Posterior vena cava (tissue), 2 donors: ENCODE results near the gene CNPY1. TPM values are rescaled to one million over a fixed set of nuclear protein-coding genes. Genes with fewer than 3 reads are reported as not detected.
"Not testable (repeated sequence)": the region's sequence is repeated elsewhere in the genome, so short reads cannot be mapped to it uniquely, and the experiment has no call there.

ENCODE experiments used
- DNase-seq: peaks from one replicate; pipeline ENCODE4 v3.0.0-alpha.2; 2020; ENCODE audit warnings: low spot score
- intact Hi-C, 2 donors: fragments of 100-400 bp; cut with DNase I; formaldehyde crosslinking; loops; one replicate each; pipeline versions ENCODE4 v1.14.1 to v1.14.2; 2022 to 2023
- total RNA-seq, 2 donors: library from RNA; stranded (reverse); fragmentation: NEBNext Ultra II Directional; extraction: Animal tissue kit (Norgen Biotek cat#: 25700); gene quantifications; one replicate each; pipeline ENCODE4 v1.2.1, GENCODE V29; 2021
- donor health status: DM: yes; HTN: yes; CAD: no.
- donor health status: DM: yes; HTN: yes; CAD: no.

Gene CNPY1
- total RNA-seq, 2 donors from 2014 or later, result not detected

- intact Hi-C loops, result not testable (repeated sequence)
- DNase-seq, result peak; percentile 8
Measured at GRCh38 chr7:155562976-155563375, 16.6 kb upstream of the CNPY1 start.

- intact Hi-C loops, result no loop called here
- DNase-seq, result peak; percentile 56
Measured at GRCh38 chr7:155562106-155562505, 15.7 kb upstream of the CNPY1 start.

DNA sequence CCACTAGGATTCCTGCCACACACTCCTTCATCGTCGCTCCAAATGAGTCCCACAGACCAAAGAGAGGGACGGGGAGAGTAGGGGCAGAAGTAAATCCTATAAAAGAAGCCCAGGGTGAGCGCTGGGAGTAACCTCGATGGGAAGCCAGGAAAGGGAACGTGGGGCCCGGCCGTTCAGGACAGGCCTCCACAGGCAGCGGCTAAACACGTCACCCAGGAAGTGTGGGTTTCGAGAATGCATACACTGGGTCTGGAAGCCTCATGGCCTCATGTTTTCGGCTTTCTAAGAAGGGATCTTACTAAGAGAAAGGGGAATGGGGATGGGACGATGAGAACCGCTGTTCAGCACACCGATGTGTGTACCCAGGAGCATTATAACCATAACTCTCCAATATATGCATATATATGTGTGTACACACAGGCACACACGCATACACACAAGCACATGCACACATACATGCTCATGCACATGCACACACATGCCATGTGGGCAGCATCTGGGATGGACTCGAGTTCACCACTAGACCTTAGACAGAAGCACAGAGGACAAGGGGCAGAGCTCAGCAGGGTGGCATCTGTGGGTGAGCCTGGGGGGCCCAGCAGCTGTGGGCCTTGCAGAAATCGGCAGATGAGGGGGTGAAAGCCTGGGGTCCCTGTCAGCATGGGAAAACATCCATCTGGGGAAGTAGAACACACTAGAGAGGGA lies 14.8 kb upstream of the CNPY1 start:
- intact Hi-C loops, result no loop called here
- DNase-seq, result peak; percentile 50

GRCh38 chr7:155560196-155560885 lies 14.0 kb upstream of the CNPY1 start:
- intact Hi-C loops, result no loop called here
- DNase-seq, result peak; percentile 66

DNA sequence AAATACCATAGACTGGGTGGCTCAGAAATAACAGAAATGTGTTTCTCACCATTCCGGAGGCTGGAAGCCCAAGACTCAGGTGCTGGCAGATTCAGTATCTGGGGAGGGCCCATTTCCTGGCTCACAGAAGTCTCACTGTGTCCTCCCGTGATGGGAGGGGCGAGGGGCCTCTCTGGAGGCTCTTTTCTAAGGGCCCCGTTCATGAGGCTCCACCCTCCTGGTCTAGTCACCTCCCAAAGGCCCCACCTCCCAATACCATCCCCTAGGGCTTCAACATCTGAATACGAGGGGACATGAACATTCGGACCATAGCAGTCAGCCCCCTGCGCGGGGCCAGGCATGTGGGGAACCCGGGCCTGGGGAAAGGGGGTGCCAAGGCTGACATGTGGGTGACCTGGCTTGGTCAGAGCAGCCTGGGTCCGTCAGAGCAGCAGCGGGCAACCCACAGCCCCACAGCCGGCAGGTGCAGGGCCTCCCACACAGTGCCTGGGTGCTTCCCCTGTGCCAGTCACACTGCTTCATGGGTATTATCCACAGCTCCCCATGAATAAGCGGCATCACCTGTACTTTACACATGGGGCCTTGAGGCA lies 13.3 kb upstream of the CNPY1 start:
- DNase-seq, result peak; percentile 59
- intact Hi-C loops, result no loop called here

- intact Hi-C loops, result no loop called here
- peak; percentile 42 for DNase-seq
Measured at GRCh38 chr7:155558961-155559360, 12.6 kb upstream of the CNPY1 start.

GRCh38 chr7:155558351-155558750 lies 12.0 kb upstream of the CNPY1 start:
- intact Hi-C loops, result no loop called here
- DNase-seq, result peak; percentile 56

GRCh38 chr7:155557778-155558177 lies 11.4 kb upstream of the CNPY1 start:
- intact Hi-C loops, result no loop called here
- peak; percentile 53 for DNase-seq

DNA sequence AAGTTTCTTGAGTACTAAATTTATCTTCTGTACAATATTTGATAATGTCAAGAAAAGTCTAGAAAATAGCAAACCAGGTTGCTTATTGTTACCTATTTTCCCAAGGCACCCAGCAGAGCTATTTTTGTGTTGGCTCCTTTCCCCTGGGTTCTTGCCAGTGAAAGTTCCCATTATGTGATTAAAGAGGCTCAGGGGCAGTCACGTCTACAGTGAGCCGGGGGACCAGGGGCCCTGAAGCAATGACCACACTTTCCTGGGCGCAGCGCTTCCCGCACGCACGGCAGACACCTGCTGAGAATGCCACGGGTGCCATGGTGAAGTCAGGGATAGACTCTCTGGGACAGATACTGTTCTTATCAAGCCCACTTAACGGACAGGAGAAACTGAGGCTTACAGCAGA lies 10.4 kb upstream of the CNPY1 start:
- intact Hi-C loops, result no loop called here
- DNase-seq, result no peak

GRCh38 chr7:155555116-155555695 lies 8.8 kb upstream of the CNPY1 start:
- no peak for DNase-seq
- intact Hi-C loops, result no loop called here

- intact Hi-C loops, result no loop called here
- no peak for DNase-seq
Measured at GRCh38 chr7:155553871-155554270, 7.5 kb upstream of the CNPY1 start.

DNA sequence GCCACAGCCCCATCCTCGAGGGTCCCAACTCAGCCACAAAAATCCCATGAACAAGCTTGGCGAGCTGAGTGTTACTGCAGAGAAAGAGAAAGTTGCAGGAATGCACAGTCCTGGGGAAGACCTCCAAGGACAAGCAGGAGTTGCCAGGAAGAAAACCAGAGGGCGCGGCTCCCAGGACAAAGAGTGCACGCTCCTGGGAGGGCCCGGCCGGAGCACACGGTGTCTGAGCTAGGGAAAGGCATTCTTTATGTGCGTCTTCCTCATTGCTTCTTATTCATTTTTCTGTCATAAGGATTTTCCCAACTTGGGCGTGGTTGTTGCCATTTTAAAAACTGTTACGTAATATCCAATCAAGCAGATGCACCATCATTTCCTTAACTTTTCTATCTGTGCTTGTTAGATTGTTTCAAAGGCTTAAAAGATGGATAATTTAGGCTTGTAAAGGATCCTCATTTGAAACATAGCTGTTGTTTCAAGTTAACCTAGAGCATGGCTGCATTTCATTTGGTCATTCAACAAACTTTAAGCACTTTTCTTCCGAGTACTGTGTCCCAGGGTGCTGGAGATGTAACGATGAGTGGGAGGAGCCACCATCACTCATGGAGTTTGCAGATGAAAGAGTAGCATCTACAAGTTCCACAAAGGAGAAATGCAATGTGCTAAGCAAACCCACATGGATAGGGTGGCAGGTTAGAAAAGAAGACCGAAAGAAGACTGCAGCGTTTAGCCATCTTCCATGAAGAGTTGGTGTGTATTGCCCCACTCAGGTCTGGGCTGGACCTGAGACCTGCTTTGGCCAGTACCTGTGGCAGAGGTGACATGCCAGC lies 5.6 kb upstream of the CNPY1 start:
- intact Hi-C loops, result no loop called here
- DNase-seq, result no peak

DNA sequence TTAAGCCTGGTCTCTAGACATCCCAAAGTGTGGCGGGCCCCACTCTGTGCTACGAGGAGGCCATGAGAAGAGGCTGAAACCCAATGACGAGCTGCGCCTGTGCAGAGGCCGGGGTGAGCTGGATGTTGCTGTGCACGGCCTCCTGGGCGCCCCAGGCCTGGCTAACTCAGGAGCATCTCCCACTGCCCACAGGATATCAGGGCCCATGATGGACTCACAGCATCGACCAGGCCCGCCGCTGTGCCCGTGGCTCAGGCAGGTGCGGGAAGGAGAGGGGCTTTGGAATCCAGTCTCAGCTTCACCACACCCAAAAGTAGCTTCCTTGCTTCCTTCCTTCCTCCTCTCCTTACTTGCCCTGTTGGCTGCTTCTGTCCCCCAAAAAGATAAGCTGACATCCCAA lies 4.6 kb upstream of the CNPY1 start:
- intact Hi-C loops, result no loop called here
- DNase-seq, result no peak

DNA sequence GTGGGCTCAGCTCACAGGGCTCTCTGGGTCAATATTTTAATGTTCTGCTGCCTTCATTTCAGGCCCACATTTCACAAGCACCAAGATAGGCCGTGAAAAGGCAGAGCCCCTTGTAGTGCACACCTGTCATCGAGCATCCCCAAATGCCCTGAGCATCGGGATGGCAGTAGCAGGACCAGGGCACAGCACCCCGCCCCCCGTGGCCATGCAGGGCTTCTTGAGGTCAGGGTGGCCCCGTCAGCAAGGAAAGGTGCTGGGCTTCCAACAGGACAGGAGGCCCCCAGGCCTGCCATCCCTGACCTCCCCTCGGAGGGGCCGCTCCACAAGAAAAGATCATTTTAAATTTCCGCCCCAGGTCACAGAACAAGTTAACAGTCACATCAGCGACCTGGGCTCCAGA lies 2.9 kb upstream of the CNPY1 start:
- intact Hi-C loops, result no loop called here
- no peak for DNase-seq

- intact Hi-C loops, result no loop called here
- DNase-seq, result no peak
Measured at GRCh38 chr7:155547161-155547791, 917 bp upstream of the CNPY1 start.

DNA sequence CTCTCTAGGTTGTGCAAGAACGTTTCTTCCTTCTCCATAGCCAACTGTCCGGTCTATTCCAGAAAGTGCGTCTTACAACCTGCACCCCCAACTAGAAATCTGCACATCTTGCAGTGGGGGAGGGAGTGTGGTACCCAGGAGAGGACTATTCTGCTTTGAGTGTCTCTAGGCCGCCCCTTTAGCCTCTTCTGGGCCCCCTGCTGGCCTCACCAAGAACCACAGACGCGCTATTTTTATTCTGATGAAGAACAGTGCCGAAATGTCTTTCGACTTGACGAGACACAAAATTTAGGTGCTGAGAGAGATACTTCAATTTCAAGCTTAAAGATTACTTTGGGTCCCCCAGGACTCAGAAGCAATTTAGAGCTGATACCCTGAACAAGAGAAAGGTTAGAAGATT lies 1.0 kb downstream of the CNPY1 start:
- no peak for DNase-seq
- intact Hi-C loops, result no loop called here

DNA sequence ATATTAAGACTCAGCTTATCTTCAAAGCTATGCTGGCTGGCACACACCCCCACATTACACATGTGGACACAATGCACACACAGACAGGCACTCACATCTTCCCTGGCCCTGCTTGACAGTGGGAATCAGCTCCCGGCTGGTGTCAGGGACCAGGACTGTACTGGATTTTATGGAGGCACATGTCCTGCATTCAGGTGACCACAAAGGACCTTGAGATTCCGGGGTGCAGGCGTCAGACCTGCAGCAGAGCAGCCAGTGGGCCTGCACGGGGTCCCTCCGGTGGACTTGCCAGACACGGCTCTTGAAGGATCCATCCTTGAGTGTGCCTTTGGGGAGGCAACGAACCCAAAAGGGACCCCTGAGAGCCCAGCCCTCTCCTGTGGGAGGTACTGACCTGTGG lies 1.9 kb downstream of the CNPY1 start:
- intact Hi-C loops, result loop anchor here in 1 of 2 donors (5.0 kb wide), 1 partner anchor 843 kb away; no protein-coding TSS in a partner anchor
- DNase-seq, result peak; percentile 59

DNA sequence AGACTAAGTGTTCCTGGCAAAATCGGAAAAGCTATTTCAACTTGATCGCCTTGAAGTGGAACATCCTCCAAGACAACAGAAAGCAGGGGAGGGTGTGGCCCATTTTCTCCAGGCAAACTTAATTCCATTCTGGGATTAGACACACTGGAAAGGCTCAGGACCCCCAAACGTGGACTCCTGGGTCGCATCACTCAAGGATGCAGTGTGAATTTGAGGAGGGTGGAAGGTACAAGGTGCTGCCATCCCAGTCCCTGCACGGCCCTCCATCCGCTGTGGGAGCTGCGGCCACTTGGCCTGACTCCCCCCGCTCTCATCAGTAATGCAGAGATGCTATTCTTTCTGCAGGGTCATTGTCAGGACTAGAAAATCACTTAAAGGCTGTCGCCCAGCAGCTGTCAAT lies 2.4 kb downstream of the CNPY1 start:
- intact Hi-C loops, result loop anchor here in 1 of 2 donors (5.0 kb wide), 1 partner anchor 843 kb away; no protein-coding TSS in a partner anchor
- DNase-seq, result peak; percentile 52
